ENCODE results near the gene VKORC1.
A peak's percentile ranks its signal among the peaks of the same experiment; 100 is the strongest.

VKORC1 gene

DNA sequence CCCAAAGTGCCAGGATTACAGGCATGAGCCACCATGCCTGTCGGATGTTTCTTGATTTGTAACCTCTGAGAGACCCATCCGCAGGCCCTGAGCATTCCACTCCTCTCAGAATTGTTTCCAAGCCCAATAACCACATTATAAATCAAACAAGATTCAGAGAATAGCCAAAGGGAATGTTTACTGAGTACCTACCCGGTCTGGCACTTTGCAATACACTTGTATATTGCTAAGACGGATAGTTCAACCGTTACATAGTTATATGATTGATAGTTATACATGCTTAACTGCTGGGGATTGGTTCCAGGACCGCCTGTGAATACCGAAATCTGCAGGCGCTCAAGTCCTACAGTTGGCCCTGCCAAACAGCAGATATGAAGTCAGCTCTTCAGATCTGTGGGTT is 19.9 kb upstream of the VKORC1 start:
- Histone ChIP-seq H3K27ac (no peak overlapping the region), H3K9me3 (no peaks in the 10 kb centered on the region), H3K36me3 (peaks cover 19 to 42% (median 33%) of the 10 kb centered on the region in 3 donors), H3K4me1 (peaks cover 0 to 40% (median 15%) of the 10 kb centered on the region in 4 donors), H3K4me3 (no peak overlapping the region), H3K27me3 (no peaks in the 10 kb centered on the region)
- intact Hi-C loops (cut with DNase I; ENCODE audit: low total_unique reads), result no loop called here
- no peak for DNase-seq
- TF ChIP-seq, protein P1, sequence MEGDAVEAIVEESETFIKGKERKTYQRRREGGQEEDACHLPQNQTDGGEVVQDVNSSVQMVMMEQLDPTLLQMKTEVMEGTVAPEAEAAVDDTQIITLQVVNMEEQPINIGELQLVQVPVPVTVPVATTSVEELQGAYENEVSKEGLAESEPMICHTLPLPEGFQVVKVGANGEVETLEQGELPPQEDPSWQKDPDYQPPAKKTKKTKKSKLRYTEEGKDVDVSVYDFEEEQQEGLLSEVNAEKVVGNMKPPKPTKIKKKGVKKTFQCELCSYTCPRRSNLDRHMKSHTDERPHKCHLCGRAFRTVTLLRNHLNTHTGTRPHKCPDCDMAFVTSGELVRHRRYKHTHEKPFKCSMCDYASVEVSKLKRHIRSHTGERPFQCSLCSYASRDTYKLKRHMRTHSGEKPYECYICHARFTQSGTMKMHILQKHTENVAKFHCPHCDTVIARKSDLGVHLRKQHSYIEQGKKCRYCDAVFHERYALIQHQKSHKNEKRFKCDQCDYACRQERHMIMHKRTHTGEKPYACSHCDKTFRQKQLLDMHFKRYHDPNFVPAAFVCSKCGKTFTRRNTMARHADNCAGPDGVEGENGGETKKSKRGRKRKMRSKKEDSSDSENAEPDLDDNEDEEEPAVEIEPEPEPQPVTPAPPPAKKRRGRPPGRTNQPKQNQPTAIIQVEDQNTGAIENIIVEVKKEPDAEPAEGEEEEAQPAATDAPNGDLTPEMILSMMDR (IDR thresholded peaks at IDR 0.05), result no peak

DNA sequence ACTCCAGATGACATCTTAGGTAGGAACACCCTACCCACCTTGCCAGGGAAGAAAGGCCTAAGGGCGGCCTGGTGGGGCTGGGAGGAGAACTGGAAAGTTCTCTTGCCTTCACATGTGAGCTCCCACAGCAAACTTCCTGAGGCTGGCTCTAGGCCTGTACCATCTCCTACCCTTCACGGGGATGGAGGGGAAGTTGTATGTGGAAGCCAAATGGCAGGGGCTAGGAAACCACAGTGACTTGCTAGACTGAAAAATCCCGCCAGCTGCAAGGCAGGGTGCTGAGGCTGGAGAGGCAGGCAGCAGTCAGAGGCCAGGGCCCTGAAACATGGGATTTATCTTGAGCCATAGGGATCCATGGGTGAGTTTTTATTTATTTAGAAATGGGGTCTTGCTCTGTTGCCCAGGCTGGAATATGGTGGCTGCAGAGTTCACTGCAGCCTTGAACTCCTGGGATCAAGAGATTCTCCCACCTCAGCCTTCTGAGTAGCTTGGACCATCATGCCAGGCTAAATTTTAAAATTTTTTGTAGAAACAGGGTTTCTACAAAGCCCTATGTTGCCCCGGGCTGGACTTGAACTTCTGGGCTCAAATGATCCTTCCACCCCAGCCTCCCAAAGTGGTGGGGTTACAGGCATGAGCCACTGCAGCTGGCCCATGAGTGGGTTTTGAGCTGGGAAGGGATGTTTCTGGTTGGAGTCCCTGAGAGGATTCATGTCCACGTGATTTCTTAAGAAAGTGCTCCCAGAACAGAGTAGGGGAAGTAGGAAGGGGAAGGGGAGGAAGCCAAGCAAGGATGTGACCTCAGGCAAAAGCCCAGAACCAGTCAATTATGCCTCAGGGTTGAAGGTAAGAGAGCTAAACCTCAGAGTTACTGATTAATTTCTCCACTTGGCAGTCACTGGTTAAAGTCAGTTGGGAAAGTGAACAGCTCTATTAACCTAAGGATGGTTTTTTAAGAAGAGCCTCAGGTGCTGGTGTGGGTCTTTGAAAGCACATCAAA is 18.8 kb upstream of the VKORC1 start:
- H3K9me3 ChIP-seq, result no peaks in the 10 kb centered on the region
- peaks cover 0 to 40% (median 15%) of the 10 kb centered on the region in 4 donors for H3K4me1 ChIP-seq
- TF ChIP-seq, protein P1 (IDR thresholded peaks at IDR 0.05), result no peak
- intact Hi-C loops (cut with DNase I; ENCODE audit: low total_unique reads), result no loop called here
- H3K27me3 ChIP-seq, result no peaks in the 10 kb centered on the region
- H3K36me3 ChIP-seq, result peaks cover 19 to 37% (median 33%) of the 10 kb centered on the region in 3 donors
- peak overlapping the region; percentile 20 to 43 for H3K27ac ChIP-seq
- no peak overlapping the region for H3K4me3 ChIP-seq
- DNase-seq, result no peak

DNA sequence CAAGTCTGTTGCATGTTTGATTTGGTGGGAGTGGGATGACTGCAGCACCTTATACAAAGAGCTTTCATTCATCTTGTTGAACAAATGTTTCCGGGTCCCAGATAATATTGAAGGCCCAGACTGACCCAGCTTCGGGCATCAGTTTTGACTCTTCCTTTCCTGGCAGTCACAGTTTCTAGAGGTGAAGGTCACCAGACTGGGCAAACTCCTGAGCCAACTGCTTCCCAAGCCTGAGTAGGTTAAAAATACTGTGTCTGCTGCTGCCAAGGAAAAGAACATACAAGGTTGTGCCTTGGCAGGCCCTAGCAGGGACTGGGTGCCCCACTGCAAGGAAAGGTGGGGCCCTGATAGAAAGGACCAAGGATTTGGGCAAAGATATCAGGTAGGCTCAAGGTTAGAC is 18.1 kb upstream of the VKORC1 start:
- Histone ChIP-seq H3K27me3 (no peaks in the 10 kb centered on the region), H3K4me1 (peaks cover 0 to 40% (median 19%) of the 10 kb centered on the region in 4 donors), H3K4me3 (no peak overlapping the region), H3K36me3 (peaks cover 19 to 37% (median 33%) of the 10 kb centered on the region in 3 donors), H3K9me3 (no peaks in the 10 kb centered on the region), H3K27ac (peak overlapping the region in 1 of 2 donors; percentile 43)
- DNase-seq, result no peak
- intact Hi-C loops (cut with DNase I; ENCODE audit: low total_unique reads), result no loop called here
- TF ChIP-seq, protein P1 (IDR thresholded peaks at IDR 0.05), result no peak

DNA sequence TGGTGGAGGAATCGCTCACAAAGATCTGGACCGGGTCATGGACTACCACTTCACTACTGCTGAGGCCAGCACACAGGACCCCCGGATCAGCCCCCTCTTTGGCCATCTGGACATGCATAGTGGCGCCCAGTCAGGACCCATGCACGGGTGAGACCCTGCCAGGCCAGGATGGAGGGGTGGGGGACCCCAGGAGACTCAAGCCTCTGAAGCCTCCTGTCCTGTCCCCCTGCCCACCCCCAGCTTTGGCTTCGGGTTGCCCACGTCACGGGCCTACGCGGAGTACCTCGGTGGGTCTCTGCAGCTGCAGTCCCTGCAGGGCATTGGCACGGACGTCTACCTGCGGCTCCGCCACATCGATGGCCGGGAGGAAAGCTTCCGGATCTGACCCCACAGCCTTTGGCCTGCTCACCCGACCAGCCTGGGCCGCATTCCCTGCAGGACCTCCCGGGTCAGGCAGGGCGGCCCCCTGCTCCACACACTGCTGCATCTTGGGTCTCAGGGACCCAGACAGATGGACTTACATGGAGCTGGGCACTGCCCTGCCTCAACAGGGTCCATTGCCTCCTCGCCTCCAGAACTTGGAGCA is 17.4 kb upstream of the VKORC1 start:
- intact Hi-C loops (cut with DNase I; ENCODE audit: low total_unique reads), result no loop called here
- Histone ChIP-seq H3K4me1 (peaks cover 0 to 39% (median 18%) of the 10 kb centered on the region in 4 donors), H3K4me3 (no peak overlapping the region), H3K9me3 (no peaks in the 10 kb centered on the region), H3K27me3 (no peaks in the 10 kb centered on the region), H3K27ac (peak overlapping the region in 1 of 2 donors; percentile 43), H3K36me3 (peaks cover 19 to 37% (median 33%) of the 10 kb centered on the region in 3 donors)
- DNase-seq, result no peak
- TF ChIP-seq, protein P1 (IDR thresholded peaks at IDR 0.05), result no peak

DNA sequence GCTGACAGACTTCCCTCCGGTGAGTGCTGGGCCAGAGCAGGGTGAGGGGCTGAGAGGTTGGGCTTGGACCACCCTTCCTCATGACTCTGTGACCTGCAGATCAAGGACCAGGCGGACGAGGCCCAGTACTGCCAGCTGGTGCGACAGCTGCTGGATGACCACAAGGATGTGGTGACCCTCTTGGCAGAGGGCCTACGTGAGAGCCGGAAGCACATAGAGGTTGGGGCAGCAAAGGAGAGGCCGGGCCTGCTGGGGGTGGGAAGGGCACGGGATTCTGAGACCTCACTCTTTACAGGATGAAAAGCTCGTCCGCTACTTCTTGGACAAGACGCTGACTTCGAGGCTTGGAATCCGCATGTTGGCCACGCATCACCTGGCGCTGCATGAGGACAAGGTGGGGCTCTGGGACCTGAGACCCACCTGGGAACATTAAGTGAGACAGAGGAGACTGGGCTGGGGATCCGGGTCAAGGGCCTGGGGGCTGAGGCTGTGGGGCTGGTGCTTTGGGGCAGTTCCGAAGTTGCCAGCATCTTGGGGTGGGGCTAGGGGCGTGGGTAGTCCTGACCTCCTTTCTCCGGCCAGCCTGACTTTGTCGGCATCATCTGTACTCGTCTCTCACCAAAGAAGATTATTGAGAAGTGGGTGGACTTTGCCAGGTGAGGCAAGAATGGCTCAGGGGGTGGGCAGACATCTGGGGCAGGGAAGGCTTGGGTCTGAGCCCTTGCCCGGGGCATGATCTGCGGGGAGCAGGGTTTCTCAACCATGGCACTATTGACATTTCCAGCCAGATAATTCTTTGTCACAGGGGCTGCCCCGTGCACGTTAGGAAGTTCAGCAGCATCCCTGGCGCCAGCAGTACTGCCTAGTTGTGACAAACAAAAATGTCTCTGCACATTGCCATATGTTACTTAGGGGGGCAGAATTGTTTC is 15.8 kb upstream of the VKORC1 start:
- H3K36me3 ChIP-seq, result peaks cover 19 to 37% (median 33%) of the 10 kb centered on the region in 3 donors
- no peak overlapping the region for H3K27ac ChIP-seq

More for the DNA sequence above, 15.8 kb upstream of the VKORC1 start:
- intact Hi-C loops (cut with DNase I; ENCODE audit: low total_unique reads), result no loop called here
- no peaks in the 10 kb centered on the region for H3K9me3 ChIP-seq
- peaks cover 0 to 40% (median 17%) of the 10 kb centered on the region in 4 donors for H3K4me1 ChIP-seq
- H3K27me3 ChIP-seq, result no peaks in the 10 kb centered on the region
- TF ChIP-seq, protein P1 (IDR thresholded peaks at IDR 0.05), result no peak
- DNase-seq, result no peak
- H3K4me3 ChIP-seq, result no peak overlapping the region

Measured in tibial artery (tissue), 4 donors.